NOMO-1 treated with dmso at 0.1 percent for 144 hours (cell line): ENCODE data around the gene GAS2L2.

ENCODE experiments used
- DNase-seq: peaks from one replicate; lab custom pipeline; 2025; ENCODE audit not compliant: unreplicated experiment; lab: John Stamatoyannopoulos, UW

The GAS2L2 gene

GRCh38 chr17:35748341-35748841, 4.6 kb downstream of the GAS2L2 start:
- DNase-seq, result no peak

- DNase-seq, result peak; percentile 43
Measured at GRCh38 chr17:35747540-35748017, 5.5 kb downstream of the GAS2L2 start.

GRCh38 chr17:35745749-35746320, 7.2 kb downstream of the GAS2L2 start:
- DNase-seq, result no peak

- DNase-seq, result no peak
Measured at GRCh38 chr17:35745246-35745645, 7.8 kb downstream of the GAS2L2 start.

- no peak for DNase-seq
Measured at GRCh38 chr17:35744830-35745229, 8.2 kb downstream of the GAS2L2 start.

- DNase-seq, result peak; percentile 18
Measured at GRCh38 chr17:35743626-35744328, 9.3 kb downstream of the GAS2L2 start.

GRCh38 chr17:35742896-35743477, 10.1 kb downstream of the GAS2L2 start:
- no peak for DNase-seq

- DNase-seq, result no peak
Measured at GRCh38 chr17:35742496-35742895, 10.5 kb downstream of the GAS2L2 start.

- DNase-seq, result no peak
Measured at GRCh38 chr17:35740997-35741931, 11.8 kb downstream of the GAS2L2 start.

GRCh38 chr17:35740216-35740615, 12.8 kb downstream of the GAS2L2 start:
- DNase-seq, result no peak

GRCh38 chr17:35738519-35739133, 14.4 kb downstream of the GAS2L2 start:
- no peak for DNase-seq

- no peak for DNase-seq
Measured at GRCh38 chr17:35736236-35736635, 16.8 kb downstream of the GAS2L2 start.

- DNase-seq, result no peak
Measured at GRCh38 chr17:35735036-35735805, 17.8 kb downstream of the GAS2L2 start.

- no peak for DNase-seq
Measured at GRCh38 chr17:35734396-35734795, 18.6 kb downstream of the GAS2L2 start.

- no peak for DNase-seq
Measured at GRCh38 chr17:35733366-35733765, 19.7 kb downstream of the GAS2L2 start.

GRCh38 chr17:35732806-35733136, 20.3 kb downstream of the GAS2L2 start:
- no peak for DNase-seq

- DNase-seq, result no peak
Measured at GRCh38 chr17:35731917-35732805, 20.9 kb downstream of the GAS2L2 start.

GRCh38 chr17:35731239-35731916, 21.7 kb downstream of the GAS2L2 start, which contains the start of gene RASL10B:
TSS of gene RASL10B (plus strand) at chr17:35731639. CDS start at chr17:35735185, 3,546 bp downstream.
- no peak for DNase-seq
